Lung (tissue), 12 donors: ENCODE results near the gene MARCHF10. TPM values are rescaled to one million over a fixed set of nuclear protein-coding genes. Genes with fewer than 3 reads are reported as not detected.

Source experiments
- ATAC-seq: fragments of 200-7000 bp; cut with Tn5 transposase; one replicate; pipeline ENCODE4 v1.9.1; 2020; ENCODE audit warnings: moderate number of reproducible peaks; ENCODE audit not compliant: insufficient read depth, low FRiP score
- DNase-seq, 3 donors: peaks; one replicate each; pipeline ENCODE4 v3.0.0-alpha.2; 2013 to 2017
- H3K27ac ChIP-seq, 2 donors: one replicate each; pipeline ENCODE4 v1.5.1; 2013; ENCODE audit warnings: mild to moderate bottlenecking in 2 of 2, moderate library complexity in 2 of 2, control low read depth in 1 of 2, inconsistent platforms in 1 of 2, low read depth in 1 of 2, low read length in 1 of 2
- H3K27me3 ChIP-seq, 3 donors: one replicate each; pipeline ENCODE4 v1.5.1; 2013; ENCODE audit warnings: low read length in 2 of 3; ENCODE audit not compliant: control insufficient read depth in 3 of 3, insufficient read depth in 3 of 3
- H3K36me3 ChIP-seq, 4 donors: one replicate each; pipeline ENCODE4 v1.5.1; 2013; ENCODE audit warnings: low read length in 4 of 4, mild to moderate bottlenecking in 1 of 4, moderate library complexity in 1 of 4; ENCODE audit not compliant: control insufficient read depth in 4 of 4, insufficient read depth in 4 of 4
- H3K4me1 ChIP-seq, 5 donors: one replicate each; pipeline ENCODE4 v1.5.1; 2013; ENCODE audit warnings: low read length in 5 of 5, mild to moderate bottlenecking in 2 of 5, moderate library complexity in 1 of 5; ENCODE audit not compliant: control insufficient read depth in 5 of 5, insufficient read depth in 5 of 5
- H3K4me3 ChIP-seq: one replicate; pipeline ENCODE4 v1.5.1; 2013; ENCODE audit warnings: mild to moderate bottlenecking, control low read depth, moderate library complexity
- H3K9ac ChIP-seq, 2 donors: one replicate each; pipeline ENCODE4 v1.5.1; 2013; ENCODE audit warnings: low read length in 2 of 2, control low read depth in 1 of 2; ENCODE audit not compliant: insufficient read depth in 1 of 2
- H3K9me3 ChIP-seq, 4 donors: one replicate each; pipeline ENCODE4 v1.5.1; 2013; ENCODE audit warnings: low read length in 3 of 4, mild to moderate bottlenecking in 1 of 4, moderate library complexity in 1 of 4; ENCODE audit not compliant: control insufficient read depth in 4 of 4, insufficient read depth in 3 of 4
- WGBS, 2 donors: extraction: QIAGEN DNeasy Blood & Tissue Kit; methylation state at CpG; one replicate each; pipeline ENCODE4 v1.1.7; 2013; 5-methylcytosine and 5-hydroxymethylcytosine counted together
- polyA plus RNA-seq, 2 donors: library from polyadenylated mRNA; stranded (reverse); fragments of 200-250 nt; gene quantifications; one replicate each; pipeline ENCODE4 v1.2.1, GENCODE V29; 2013
- total RNA-seq, 2 donors: library from RNA; depleted of rRNA in 1 of 2; stranded (reverse); fragments of >200 nt in 1 of 2; gene quantifications; one replicate each; pipeline ENCODE4 v1.2.1, GENCODE V29; 2014 to 2021
- TF ChIP-seq, protein P1 (sequence below): IDR thresholded peaks from 2 replicates; pipeline ENCODE4 v1.5.1; 2012; ENCODE audit warnings: mild to moderate bottlenecking; ENCODE audit errors: control extremely low read depth, extremely low read depth
- donor health status: control.
- donor health status: control.
- donor health status: Bipolar disorder and iron deficiency.
- donor health status: healthy.
- donor health status: DM: yes; HTN: yes; CAD: no.

Gene MARCHF10
- total and polyA plus RNA-seq, 4 donors, result 3.1 to 13.8 (median 7.5) TPM

DNA sequence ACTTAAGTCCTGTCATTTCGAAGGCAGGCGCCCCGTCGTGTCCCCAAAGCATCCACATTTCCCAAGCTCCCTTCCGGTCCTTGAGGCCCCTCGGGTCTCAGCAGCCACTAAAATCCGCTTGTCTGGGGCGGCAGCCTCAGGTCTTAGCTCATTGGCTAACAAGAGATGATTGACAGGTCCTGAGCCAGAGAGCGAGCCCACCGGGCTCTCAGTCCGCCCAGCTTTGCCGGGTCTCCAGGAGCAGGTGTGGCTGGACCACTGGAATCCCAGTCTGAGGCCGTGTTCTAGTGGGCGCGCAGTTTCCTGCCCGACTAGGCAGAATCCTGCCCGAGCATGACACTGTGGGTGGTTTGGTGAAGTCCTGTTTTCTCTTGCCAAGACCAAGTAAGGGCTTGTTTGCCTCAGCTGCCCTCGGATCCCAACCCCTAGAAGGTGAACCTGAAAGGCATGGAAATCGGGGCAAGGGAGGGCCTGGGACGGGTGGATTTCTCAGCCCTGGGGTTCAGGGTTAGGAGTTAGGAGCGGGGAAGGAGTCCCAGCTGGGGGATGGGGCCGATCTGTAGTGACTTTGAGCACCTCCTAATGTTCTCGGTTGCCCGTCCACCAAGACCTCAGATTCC is 137.8 kb downstream of the MARCHF10 start:
- no peak for DNase-seq
- Histone ChIP-seq H3K27ac (no peak overlapping the region), H3K9ac (no peak overlapping the region), H3K36me3 (peaks cover 0 to 44% (median 16%) of the 10 kb centered on the region in 4 donors), H3K4me1 (peaks cover 0 to 3% (median 0%) of the 10 kb centered on the region in 5 donors), H3K27me3 (no peaks in the 10 kb centered on the region), H3K4me3 (no peak overlapping the region), H3K9me3 (no peaks in the 10 kb centered on the region)
- WGBS, 2 donors, result 83 to 85% methylated on average over 24 of the region's 24 CpGs
- TF ChIP-seq, protein P1, sequence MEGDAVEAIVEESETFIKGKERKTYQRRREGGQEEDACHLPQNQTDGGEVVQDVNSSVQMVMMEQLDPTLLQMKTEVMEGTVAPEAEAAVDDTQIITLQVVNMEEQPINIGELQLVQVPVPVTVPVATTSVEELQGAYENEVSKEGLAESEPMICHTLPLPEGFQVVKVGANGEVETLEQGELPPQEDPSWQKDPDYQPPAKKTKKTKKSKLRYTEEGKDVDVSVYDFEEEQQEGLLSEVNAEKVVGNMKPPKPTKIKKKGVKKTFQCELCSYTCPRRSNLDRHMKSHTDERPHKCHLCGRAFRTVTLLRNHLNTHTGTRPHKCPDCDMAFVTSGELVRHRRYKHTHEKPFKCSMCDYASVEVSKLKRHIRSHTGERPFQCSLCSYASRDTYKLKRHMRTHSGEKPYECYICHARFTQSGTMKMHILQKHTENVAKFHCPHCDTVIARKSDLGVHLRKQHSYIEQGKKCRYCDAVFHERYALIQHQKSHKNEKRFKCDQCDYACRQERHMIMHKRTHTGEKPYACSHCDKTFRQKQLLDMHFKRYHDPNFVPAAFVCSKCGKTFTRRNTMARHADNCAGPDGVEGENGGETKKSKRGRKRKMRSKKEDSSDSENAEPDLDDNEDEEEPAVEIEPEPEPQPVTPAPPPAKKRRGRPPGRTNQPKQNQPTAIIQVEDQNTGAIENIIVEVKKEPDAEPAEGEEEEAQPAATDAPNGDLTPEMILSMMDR, result no peak
- ATAC-seq, result no peak

DNA sequence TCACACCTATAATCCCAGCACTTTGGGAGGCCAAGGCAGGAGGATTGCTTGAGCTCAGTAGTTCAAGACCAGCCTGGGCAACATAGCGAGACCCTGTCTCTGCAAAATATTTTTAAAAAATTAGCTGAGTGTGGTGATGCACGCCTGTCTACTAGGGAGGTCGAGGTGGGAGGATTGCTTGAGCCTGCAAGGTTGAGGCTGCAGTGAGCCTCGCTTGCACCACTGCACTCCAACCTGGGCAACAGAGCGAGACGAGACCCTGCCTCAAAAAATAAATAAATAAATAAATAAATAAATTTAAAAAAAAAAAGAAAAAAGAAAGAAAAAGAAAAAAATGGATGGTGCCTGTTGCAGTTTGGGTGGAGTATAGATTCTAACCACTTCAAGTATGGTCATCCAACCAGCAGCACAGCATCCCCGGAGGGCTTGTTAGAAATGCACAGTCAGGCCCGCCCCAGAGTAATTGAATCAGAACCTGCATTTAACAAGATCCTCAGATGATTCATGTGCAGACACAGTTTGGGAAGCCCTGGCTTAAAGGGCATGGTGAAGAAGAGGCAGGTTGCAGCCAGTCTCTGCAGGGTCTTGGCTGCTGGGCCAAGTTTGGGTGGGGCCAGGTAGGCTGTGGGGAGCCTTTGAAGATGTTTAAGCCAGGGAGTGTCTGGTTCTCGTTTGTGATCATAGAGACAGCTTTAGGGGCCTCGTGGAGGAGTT is 139.9 kb downstream of the MARCHF10 start:
- ATAC-seq (no peak), DNase-seq (no peak)
- WGBS, 2 donors, result 84 to 96% methylated on average over 10 of the region's 10 CpGs
- H3K27ac ChIP-seq, result no peak overlapping the region
- H3K36me3 ChIP-seq, result peaks cover 0 to 37% (median 10%) of the 10 kb centered on the region in 4 donors
- no peaks in the 10 kb centered on the region for H3K4me1 ChIP-seq
- H3K9ac ChIP-seq, result no peak overlapping the region
- H3K9me3 ChIP-seq, result no peaks in the 10 kb centered on the region
- TF ChIP-seq, protein P1, result no peak
- no peak overlapping the region for H3K4me3 ChIP-seq
- H3K27me3 ChIP-seq, result no peaks in the 10 kb centered on the region

DNA sequence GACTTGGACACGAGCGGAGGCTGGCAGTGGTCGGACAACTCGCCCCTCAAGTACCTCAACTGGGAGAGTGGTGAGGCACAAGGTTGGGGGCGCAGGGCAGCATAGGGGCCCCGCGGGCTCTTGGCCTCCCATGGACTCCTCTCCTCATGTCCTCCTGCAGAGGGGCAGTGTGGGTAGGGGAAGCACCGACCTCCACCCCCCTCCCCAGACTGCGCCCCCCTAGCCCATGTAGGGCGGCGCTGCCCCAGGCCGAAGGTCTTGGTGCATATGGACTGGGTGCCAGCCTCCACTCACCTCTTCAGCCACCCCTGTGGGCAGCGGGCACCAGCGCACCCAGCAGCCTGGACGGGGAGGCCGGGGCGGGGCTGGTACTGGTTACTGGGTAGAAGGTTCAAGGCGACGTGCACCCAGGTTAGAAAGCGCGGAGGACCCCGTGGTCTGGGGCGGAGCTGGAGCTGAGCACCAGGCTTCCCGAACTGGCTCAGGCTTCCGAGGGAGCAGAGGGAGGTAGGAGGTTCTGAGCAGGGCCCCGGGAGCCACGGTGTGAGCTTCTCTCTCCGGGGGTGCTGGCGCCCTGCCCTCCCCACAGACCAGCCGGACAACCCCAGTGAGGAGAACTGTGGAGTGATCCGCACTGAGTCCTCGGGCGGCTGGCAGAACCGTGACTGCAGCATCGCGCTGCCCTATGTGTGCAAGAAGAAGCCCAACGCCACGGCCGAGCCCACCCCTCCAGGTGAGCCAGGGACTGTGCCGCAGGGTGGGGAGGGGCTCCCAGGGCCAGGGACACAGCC is 141.1 kb downstream of the MARCHF10 start:
- Histone ChIP-seq H3K36me3 (peaks cover 0 to 32% (median 10%) of the 10 kb centered on the region in 4 donors), H3K9ac (no peak overlapping the region), H3K9me3 (no peaks in the 10 kb centered on the region), H3K27ac (no peak overlapping the region), H3K4me3 (no peak overlapping the region), H3K4me1 (no peaks in the 10 kb centered on the region), H3K27me3 (no peaks in the 10 kb centered on the region)
- TF ChIP-seq, protein P1, result no peak
- DNase-seq, result no peak
- ATAC-seq, result no peak
- WGBS, 2 donors, result 94 to 95% methylated on average over 38 to 40 of the region's 40 CpGs
